Kidney (tissue), 14 donors: ENCODE measurements around the gene TRIM25. TPM values are rescaled to one million over a fixed set of nuclear protein-coding genes. Genes with fewer than 3 reads are reported as not detected.

Source experiments
- DNase-seq, 5 donors: peaks; one replicate each; pipeline ENCODE4 v3.0.0-alpha.2; 2013 to 2020
- FAIRE-seq: peaks from 2 replicates; lab custom pipeline; 2012; peaks lifted over from hg19 to GRCh38; lab: Jason Lieb, UNC
- H3K27ac ChIP-seq, 2 donors: one replicate each; pipeline ENCODE4 v1.7.0; 2013; ENCODE audit warnings: low read depth in 2 of 2, low read length in 2 of 2, inconsistent platforms in 1 of 2
- H3K27me3 ChIP-seq: one replicate; pipeline ENCODE4 v1.7.1; 2013; ENCODE audit warnings: low read length, inconsistent platforms; ENCODE audit not compliant: control insufficient read depth, insufficient read depth
- H3K36me3 ChIP-seq, 3 donors: one replicate each; pipeline versions ENCODE4 v1.7.0 to v1.7.1; 2013; ENCODE audit warnings: low read length in 3 of 3, control low read depth in 1 of 3, inconsistent platforms in 1 of 3; ENCODE audit not compliant: insufficient read depth in 3 of 3, control insufficient read depth in 2 of 3
- H3K4me1 ChIP-seq, 3 donors: one replicate each; pipeline versions ENCODE4 v1.7.0 to v1.7.1; 2013; ENCODE audit warnings: low read length in 3 of 3, inconsistent platforms in 1 of 3, low read depth in 1 of 3; ENCODE audit not compliant: control insufficient read depth in 2 of 3, insufficient read depth in 2 of 3
- H3K4me3 ChIP-seq, 3 donors: one replicate each; pipeline versions ENCODE4 v1.7.0 to v1.8.1; 2013; ENCODE audit warnings: low read length in 3 of 3, control low read depth in 1 of 3, inconsistent platforms in 1 of 3
- H3K9ac ChIP-seq, 3 donors: one replicate each; pipeline versions ENCODE4 v1.7.0 to v1.7.1; 2013; ENCODE audit warnings: low read length in 3 of 3, control low read depth in 1 of 3, inconsistent platforms in 1 of 3
- H3K9me3 ChIP-seq, 3 donors: one replicate each; pipeline versions ENCODE4 v1.7.0 to v1.7.1; 2013; ENCODE audit warnings: low read length in 3 of 3, control low read depth in 1 of 3, inconsistent platforms in 1 of 3; ENCODE audit not compliant: control insufficient read depth in 2 of 3, insufficient read depth in 1 of 3
- intact Hi-C: fragments of 100-400 bp; cut with DNase I; formaldehyde crosslinking; loops from one replicate; pipeline ENCODE4 v1.11.1; 2022
- polyA plus RNA-seq: library from polyadenylated mRNA; stranded (reverse); fragments of 350-450 nt; fragmentation: Illumina TruSeq; extraction: RNeasy Lipid Tissue Mini Kit (QIAGEN cat#74804); gene quantifications from one replicate; pipeline ENCODE4 v1.2.3, GENCODE V29; 2014; ENCODE audit warnings: low read depth, low replicate concordance; ENCODE audit not compliant: insufficient read depth
- total RNA-seq: library from RNA; stranded (reverse); fragmentation: NEBNext Ultra II Directional; extraction: Animal tissue kit (Norgen Biotek cat#: 25700); gene quantifications from one replicate; pipeline ENCODE4 v1.2.1, GENCODE V29; 2021
- TF ChIP-seq, protein P1 (sequence below): IDR thresholded peaks from 3 replicates; pipeline ENCODE4 v1.5.1; 2012; ENCODE audit warnings: mild to moderate bottlenecking, moderate library complexity, borderline replicate concordance; ENCODE audit not compliant: insufficient read depth; ENCODE audit errors: extremely low read depth
- donor health status: control.
- donor health status: control.
- donor health status: control.
- donor health status: control.
- donor health status: control.
- donor health status: DM: yes; HTN: yes; CAD: no.
- donor health status: Normal renal cell carcinoma (clear cell type).

TRIM25 gene
- total and polyA plus RNA-seq, 2 donors from 2014 or later: 8.4 to 62.3 TPM

- TF ChIP-seq, protein P1, sequence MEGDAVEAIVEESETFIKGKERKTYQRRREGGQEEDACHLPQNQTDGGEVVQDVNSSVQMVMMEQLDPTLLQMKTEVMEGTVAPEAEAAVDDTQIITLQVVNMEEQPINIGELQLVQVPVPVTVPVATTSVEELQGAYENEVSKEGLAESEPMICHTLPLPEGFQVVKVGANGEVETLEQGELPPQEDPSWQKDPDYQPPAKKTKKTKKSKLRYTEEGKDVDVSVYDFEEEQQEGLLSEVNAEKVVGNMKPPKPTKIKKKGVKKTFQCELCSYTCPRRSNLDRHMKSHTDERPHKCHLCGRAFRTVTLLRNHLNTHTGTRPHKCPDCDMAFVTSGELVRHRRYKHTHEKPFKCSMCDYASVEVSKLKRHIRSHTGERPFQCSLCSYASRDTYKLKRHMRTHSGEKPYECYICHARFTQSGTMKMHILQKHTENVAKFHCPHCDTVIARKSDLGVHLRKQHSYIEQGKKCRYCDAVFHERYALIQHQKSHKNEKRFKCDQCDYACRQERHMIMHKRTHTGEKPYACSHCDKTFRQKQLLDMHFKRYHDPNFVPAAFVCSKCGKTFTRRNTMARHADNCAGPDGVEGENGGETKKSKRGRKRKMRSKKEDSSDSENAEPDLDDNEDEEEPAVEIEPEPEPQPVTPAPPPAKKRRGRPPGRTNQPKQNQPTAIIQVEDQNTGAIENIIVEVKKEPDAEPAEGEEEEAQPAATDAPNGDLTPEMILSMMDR: peak; percentile 36
- Histone ChIP-seq H3K9ac (no peak overlapping the region), H3K27me3 (no peaks in the 10 kb centered on the region), H3K4me1 (no peaks in the 10 kb centered on the region), H3K36me3 (peaks cover 0 to 48% (median 39%) of the 10 kb centered on the region in 3 donors), H3K9me3 (peaks cover 0 to 6% (median 0%) of the 10 kb centered on the region in 3 donors), H3K4me3 (no peak overlapping the region), H3K27ac (no peak overlapping the region)
- FAIRE-seq (no peak), DNase-seq (no peak)
- intact Hi-C loops: no loop called here
These were observed 22.1 kb downstream of the TRIM25 start for GRCh38 chr17:56891751-56892150.

- intact Hi-C loops: no loop called here
- Histone ChIP-seq H3K36me3 (peaks cover 0 to 48% (median 39%) of the 10 kb centered on the region in 3 donors), H3K27ac (no peak overlapping the region), H3K4me3 (no peak overlapping the region), H3K9me3 (peaks cover 0 to 6% (median 0%) of the 10 kb centered on the region in 3 donors), H3K4me1 (no peaks in the 10 kb centered on the region), H3K9ac (no peak overlapping the region), H3K27me3 (no peaks in the 10 kb centered on the region)
- DNase-seq (no peak), FAIRE-seq (no peak)
- TF ChIP-seq, protein P1: no peak
These were observed 22.8 kb downstream of the TRIM25 start for GRCh38 chr17:56890906-56891674.

DNA sequence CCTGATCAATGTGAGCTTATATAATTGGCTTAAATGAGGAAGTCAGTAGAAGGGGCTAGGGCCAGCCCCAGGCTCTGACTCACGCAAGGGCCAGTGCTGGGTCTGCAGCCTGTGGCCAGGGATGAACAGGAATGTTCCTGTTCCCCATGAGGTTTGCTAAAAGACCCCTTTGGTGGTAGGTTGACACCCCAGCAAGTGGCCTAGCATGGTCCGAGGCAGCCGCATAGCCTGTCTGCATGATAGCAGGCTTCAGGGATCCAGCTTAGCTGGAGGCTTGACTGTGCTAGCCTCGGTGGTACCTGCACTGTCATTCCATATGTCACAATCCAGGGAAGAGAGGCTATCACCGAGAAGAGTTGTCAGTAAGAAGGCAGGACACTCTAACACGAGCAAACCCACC is 23.5 kb downstream of the TRIM25 start:
- peaks cover 0 to 43% (median 33%) of the 10 kb centered on the region in 3 donors for H3K36me3 ChIP-seq
- H3K9me3 ChIP-seq: peaks cover 0 to 6% (median 0%) of the 10 kb centered on the region in 3 donors
- intact Hi-C loops: no loop called here

More for the DNA sequence above, 23.5 kb downstream of the TRIM25 start:
- TF ChIP-seq, protein P1: no peak
- Histone ChIP-seq H3K4me3 (no peak overlapping the region), H3K4me1 (no peaks in the 10 kb centered on the region), H3K27ac (no peak overlapping the region), H3K27me3 (no peaks in the 10 kb centered on the region), H3K9ac (no peak overlapping the region)
- FAIRE-seq (no peak), DNase-seq (no peak)
